ENCODE results near the gene LRRN3.
A peak's percentile ranks its signal among the peaks of the same experiment; 100 is the strongest.

Gene LRRN3

DNA sequence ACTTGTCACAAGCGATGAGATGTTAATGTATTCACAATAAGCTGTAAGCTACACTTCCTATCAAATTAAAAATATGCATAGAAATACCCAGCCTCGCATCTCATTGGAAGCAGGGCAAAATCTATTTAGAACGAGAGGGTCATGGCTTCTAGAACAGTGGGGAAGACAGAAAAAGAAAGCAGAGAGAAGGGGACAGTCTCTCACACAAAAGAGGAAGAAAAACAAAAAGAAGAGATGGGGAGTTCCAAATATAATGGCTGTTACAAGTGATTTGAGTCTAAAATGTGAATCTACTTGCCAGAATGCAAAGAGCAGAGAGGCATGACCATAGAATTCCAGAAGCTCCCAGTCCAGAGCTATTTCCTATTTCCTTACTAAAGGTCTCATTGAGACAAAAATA lies 13.8 kb downstream of the LRRN3 start:
- DNase-seq: no peak

DNA sequence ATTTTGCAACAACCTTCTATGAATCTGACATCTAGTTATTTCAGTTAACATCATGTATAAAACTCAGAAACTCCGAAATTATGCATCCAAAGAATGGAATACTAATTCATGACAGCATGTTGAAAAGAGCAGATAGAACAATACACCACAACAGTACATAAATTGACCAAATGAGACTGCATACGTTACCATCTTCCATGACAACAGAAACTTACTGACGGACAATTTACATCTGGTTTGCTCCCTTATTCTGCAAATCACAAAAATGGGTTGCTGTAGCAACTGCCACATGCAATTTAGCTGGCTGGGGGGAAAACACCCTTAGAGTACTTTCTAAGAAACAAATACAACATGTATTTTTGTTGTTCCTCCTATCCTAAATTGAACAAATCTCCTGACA lies 14.3 kb downstream of the LRRN3 start:
- no peak for DNase-seq

DNA sequence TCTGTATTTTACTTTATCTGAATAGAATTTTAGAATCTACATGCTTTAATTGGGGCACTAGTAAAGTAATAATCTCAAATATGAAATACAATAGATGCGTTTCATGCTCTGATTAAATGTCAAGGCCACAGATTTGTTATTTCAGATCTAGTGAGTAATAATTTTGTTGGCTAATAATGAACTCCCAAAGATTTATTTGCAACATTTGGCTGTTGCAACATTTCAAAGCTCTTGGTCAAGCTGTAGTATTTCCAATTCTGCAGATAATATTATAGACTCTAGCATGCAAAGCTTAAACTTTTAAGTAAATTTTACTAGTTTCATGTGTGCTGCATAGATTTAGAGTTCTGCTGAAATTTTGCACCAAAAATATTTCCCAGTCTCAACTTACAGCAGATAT lies 16.7 kb downstream of the LRRN3 start:
- DNase-seq: no peak

DNA sequence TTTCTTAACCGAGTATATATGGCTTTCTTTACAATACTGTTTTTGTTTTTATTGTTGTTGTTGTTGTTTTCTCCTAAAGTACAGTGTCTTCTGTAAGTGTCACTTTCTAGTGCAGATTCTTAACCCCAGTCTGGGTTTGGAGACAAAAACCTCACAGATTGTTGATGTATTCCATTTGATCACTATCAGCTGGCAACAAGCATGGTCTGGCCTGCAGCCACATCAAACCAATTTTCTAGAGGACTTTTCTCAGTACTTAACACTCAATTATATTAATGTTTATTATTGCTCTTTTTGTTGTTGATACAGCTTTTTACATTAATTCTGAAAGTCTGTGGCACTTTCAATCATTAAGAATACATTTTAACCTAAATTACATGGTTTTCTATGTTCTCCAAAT lies 17.1 kb downstream of the LRRN3 start:
- no peak for DNase-seq

DNA sequence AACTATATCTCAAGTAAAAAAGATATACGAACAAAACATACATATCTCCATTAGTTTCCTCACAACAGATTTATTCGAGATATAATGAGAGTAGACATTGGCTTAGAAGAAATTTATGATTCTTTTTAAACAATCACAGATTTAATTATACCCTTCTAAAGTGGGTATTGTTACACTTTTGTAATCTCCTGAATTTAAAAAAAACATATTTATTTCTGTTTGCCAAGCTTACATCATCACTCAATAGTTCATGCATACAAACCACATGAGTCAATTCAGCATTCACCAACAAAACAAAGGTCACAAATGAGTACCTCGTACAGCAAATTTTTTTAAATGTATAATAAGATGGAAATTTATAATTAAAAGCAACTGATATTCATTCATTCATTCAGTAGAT lies 17.6 kb downstream of the LRRN3 start:
- no peak for DNase-seq

DNA sequence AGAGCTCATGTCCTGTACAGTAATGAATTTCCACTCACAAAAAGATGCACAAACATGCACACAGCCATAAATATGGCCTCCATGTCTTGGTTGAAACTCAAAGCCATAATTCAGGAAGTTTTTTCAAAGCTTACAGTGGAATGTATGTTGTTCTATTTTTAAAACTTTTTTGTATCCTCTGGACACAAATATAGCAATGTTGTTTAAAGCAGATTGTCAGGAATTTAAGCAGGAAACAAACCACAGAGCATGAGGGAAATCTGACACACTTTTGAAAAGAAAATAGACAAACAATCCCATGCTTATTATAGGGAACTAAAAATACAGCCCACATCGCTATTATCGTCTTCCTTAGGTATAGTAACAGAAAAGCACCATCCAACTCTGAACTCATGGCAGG lies 21.5 kb downstream of the LRRN3 start:
- no peak for DNase-seq

DNA sequence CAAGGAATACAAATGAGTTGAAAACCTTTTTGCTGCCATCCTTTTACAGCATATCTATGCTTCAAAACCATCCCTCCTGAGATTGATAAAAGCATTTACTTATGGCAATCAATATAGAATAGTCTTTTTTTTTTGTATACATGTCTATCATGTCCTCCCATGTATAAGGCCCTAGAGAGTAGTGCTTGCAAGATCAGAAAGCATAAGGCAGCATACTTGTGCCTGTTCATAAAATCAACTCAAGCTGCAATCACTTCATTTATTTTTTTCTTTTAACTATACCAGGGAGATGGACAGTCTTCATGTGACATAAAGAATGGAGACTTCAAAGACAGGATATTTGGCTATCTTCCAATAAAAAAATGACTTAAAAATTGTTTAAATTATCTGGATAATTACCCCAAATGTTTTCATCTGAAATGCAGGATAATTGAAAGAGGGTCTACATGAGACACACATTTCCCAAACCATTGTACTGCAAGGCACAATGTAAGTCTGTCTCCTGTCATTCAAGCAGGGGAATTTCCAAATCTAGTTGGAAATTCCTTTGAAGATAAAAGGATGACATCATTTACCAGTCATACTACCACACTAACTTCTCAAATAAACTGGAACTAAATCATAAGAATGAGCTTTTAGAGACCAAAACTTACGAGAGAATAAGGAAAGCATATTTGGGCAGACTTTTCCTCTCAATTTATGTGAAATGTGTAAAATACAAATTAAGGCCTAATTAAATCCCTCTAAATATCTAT lies 22.5 kb downstream of the LRRN3 start:
- no peak for DNase-seq

DNA sequence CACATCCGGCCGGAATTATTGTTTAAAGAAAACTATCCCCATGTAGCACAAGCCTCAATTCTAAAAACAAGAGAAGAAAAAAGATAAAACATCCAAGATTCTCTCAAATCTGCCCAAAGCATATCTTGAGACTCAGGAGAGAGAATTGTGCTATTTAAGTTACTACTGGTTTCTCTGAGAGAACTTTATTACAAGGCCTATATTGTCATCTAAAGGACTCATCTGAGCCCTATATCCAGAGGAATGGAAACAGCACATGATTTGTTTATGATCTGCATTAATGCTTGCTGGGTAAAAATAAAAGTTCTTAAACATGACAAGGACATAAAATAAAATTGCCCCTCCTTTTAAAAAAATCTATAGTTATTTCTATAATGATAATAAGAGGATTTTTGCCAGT lies 25.0 kb downstream of the LRRN3 start:
- no peak for DNase-seq

DNA sequence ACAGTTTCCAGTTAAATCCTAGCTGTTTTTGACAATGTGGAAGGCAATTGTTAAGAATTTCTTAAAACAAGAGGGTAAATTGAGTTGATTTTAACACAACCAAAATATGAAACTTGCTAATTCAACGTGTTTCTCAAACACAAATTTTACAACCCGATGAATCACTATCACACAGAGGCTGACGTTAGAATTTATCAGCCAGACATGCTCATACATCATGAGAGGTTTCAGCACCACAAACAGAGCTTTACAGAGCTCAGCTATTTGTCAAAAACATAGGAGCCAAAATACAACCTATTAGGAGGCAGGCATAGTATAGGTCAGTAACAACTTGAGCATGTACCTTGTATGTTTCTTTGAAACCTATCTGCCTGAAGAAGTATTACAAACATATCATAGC lies 36.1 kb downstream of the LRRN3 start:
- no peak for DNase-seq

DNA sequence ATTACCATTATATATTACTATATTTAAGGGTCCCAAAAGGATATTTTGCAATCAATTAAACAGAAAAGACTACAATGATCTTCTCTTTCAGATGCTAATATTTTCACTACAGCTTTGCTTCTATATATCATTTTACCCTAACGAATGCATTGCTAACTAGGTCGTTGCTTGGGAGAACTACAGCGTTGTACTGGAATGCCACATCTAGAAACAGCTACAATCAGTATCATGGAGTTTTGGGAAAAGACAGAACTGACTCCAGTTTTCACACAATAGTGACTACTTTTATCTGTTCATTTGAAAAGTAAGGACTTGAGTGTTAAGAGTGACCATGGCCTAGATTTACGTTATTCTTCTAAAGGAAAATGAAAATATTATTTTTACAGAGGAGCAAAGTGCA lies 38.5 kb downstream of the LRRN3 start:
- no peak for DNase-seq

DNA sequence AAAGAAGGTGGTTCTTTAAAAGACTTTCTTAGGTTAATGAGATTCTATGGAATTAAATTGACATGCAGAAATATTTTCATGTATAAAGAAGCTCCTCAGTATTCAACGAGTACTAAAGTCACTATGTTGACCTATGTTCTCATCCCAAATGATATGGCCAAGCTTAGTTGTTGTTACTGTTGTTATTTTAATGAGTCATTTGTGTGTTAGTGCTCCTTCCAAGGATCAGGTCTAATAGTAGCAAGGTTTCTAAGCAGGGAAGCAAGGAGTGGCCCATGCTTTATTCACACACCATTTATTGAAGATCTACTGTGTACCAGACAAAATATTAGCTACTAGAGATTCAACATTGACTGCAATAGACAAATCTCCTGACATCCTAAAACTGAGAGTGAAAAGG lies 41.9 kb downstream of the LRRN3 start:
- no peak for DNase-seq

DNA sequence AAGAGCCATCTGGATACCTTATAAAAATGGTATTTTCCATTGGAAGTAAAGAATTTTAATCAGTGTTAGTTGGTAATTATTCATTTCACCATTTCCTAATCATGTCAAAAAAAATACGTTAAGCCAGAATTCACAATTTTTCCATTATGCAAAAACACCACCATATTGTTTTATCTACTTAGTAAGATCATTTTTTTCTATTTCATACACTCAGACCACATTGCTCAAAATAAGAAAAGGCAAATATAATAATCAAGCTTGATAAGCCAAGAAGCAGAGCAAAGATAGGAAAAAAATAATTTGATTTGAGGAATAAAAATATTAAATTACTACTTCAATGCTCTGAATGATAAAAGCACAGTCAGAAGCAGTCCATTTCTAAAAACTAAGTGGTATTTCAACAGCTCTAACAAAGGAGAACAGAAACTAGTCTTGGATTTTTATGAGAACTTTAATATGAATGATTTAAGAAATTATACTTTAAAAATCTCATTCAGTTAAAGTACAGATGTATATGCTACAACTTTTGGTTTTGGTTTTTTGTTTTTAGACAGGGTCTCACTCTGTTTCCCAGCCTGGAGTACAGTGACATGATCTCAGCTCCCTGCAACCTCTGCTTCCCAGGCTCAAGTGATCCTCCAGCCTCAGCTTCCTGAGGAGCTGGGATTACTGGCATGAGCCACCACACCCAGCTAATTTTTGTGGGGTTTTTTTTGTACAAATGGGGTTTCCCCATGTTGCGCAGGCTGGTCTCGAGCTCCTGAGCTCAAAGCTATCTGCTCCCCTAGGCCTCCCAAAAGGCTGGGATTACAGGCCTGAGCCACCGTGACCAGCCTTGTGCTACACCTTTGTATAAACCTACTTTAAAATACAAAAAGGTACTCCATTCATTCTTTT lies 46.6 kb downstream of the LRRN3 start:
- DNase-seq: peak in 2 of 51 donors; percentile 1 to 10

DNA sequence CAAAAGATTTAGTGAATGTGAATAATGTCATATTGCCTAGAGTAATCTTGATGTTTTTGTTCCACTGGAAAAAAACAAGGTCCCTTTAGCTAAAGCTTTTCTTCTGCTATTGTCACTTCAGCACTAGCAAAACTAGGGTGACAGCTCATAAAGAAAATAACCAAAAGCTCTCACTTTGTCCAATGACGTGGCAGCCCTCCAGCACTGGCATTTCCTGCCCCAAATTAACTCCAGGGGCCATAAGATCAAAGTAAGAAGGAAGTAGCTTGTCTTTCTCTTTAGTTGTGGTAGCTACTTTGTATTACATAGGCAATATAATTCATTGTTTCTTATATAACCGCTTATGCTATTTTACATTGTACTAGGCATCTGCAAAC lies 47.3 kb downstream of the LRRN3 start:
- peak in 11 of 51 donors; percentile 0 to 30 (median 3) for DNase-seq

DNA sequence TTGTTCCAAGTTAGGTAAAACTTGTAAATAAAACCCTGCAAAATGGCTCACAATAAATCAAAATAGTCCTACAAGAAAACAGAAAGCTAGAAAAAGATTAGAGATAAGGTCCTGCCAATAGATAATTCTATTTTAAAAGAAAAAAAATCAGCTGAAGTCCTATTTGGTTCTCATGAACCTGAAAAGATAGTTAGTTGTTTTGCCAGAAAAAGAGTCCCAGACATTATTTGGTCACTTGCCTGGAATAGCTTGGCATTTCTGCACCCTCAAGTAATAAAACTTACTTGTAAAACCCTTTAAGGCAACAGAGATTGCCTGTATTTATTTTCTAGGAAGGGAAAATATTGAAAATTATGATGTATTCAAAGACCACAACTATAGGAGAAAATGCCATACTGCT lies 47.7 kb downstream of the LRRN3 start:
- no peak for DNase-seq

DNA sequence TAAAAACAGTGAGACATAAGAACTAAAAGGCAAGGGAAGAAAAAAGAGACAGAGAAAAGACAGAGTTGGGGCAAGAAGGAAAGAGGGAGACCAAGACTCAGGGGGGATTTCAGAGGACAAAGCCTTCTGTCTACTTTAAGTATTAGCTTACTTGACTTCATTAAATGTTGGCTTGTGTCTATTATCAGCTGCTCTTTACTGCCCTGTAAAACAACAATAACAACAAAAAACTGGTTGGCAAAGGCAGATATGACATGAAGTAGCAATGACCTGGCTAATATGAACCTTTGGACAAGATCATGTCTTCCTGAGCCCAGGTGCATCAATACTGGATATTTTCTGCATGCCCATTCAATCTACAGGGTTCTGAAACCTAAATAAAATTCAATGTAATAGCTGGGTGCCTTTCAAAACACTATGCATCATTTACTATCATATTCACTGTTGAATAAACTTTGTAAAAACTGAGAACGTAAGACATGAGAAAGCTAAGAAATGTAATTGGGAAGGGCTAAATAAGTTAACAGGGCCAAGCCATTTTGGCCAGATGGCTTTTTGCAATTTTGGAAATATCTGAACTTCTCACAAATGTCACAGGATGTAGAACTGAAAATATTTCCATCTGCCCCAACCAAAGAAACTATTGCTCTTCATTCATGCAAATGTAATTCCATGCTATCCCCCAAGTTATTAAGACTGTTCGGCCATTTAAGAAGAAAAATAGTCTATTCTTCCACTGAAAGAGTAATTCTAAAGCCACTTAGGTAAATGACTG lies 49.4 kb downstream of the LRRN3 start:
- no peak for DNase-seq

DNA sequence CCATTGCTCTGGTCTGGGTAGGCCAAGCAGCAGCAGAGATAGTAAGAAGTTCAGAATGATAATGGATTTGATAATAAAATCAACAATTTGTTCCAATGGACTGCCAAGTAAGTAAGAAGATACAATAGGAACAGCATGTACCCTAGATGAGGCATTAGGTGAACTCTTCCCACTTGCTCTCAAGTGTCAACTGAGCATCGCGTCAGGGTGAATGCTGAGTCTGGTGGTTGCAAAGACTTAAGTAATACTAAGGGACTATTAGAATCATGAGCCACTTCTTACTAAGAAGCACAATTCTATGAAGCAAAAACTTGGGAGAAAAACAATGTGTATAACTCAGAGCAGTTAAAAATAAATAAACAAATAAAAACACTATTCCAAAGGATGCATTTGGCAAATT lies 54.5 kb downstream of the LRRN3 start:
- DNase-seq: no peak

DNA sequence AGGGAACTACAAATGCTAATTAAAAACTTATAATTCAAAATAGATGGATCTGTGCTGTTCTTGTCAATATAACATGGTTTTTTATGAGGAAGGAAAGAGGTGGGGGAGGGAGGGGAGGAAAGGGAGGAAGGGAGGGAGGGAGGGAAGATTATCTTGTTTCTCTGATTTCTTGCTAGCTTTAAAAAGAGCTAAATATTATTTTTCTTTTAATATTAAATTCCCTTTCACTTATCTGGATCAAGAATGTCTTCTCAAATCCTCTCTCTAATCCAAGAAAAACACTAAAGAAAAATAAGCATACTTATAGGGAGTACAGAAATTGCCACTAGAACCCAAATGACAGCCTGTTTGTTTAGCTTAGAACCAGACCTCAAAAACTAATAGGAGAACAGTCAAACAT lies 55.2 kb downstream of the LRRN3 start:
- DNase-seq: no peak

DNA sequence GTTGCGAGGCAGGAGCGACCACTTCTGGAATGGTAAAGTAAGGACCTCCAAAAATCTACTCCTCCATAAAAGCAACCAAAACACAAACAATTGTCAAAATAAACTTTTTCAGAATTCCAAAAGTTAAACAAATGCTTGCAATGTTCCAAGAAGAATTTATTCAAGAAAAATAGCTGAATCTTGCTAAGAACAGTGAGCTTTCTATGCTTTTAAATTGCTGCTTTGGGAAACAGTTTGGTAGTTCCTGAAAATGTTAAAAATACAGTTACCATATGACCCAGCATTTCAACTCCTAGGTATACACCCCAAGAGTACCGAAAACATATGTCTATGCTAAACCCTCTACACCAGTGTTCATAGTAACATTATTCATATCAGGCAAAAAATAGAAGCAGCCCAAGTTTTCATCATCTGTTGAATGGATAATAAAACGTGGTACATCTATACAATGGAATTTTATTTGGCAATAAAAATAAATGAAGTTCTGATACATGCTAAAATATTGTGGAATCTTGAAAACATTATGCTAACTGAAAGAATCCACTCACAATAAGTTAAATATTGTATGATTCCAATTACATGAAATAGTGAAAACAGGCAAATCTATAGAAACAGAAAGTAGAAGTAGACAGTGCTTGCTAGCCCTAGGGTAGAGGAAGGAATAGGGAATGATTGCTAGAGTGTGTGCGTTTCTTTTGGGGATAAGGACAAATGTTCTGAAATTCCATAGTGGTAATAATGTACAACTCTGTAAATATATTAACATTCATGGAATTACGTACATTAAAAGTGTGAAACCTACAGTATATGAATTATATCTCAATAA lies 57.0 kb downstream of the LRRN3 start:
- DNase-seq: no peak

DNA sequence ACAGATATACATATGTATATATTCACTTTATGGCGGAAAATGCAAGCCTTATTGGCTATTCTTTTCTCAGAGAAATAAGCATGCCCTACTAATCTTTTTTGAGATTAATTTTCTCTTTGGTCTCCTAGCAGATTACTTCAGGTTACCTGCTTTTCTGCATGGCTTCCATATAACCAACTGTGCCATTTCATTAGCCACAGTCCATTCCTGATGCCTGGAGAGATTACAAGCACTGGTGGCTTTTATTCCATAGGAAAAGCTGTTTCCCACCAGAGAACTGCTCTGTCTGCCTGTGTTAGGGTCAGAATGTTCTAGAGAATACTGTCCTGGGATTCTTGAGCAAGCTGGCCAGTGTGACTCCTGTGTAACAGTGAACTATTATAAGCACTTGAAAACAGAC lies 59.8 kb downstream of the LRRN3 start:
- no peak for DNase-seq

DNA sequence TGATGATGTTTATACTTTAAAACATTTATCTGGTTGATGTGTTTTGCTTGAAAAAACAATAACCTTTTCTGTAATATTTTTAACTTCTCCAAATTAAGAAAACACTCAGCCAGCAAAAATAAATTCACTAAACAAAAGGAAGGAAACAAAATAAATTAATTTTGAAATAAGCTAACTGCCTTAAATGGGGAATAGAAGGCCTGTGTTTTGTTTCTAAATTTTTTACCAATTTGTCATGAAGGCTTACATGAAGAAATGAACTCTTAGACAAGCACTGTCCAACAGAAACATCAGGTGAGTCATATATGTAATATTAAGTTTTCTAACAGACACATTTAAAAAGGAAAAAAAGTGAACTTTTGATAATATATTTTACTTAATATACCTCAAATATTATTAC lies 68.5 kb downstream of the LRRN3 start:
- no peak for DNase-seq

DNA sequence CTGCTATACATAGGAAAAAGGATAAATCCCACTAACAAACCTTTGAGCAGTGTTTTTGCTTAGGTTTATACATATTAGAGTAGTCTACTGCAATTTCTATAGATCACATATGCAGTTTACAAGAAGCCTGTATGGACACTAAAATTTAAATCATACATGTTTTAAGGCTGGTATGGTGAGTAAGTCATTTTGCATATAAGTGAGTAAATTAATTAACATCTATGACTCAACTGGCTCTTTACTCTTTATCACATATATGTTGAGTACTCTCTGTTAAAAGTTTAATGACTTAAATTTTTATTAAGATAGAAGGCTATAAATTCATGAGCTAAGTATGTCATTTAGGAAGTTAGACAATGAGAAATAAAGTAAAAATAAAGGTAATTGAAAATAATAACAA lies 69.4 kb downstream of the LRRN3 start:
- no peak for DNase-seq
